Liver (tissue), 3 donors: ENCODE results near the gene S1PR4.

Experiments
- CTCF ChIP-seq: fragments of 150-350 bp; IDR thresholded peaks from 2 replicates; pipeline ENCODE4 v1.5.1; 2017; ENCODE audit warnings: improper control_type of control experiment, low read depth, low read length; ENCODE audit not compliant: missing input control
- EGR1 ChIP-seq, 2 donors: IDR thresholded peaks; 2 replicates each; pipeline ENCODE4 v1.6.1; 2016 to 2018; ENCODE audit warnings: antibody characterized with exemption in 2 of 2, low read depth in 2 of 2
- GABPA ChIP-seq, 2 donors: IDR thresholded peaks in 1 of 2; conservative IDR thresholded peaks in 1 of 2; 2 replicates each; pipeline ENCODE4 v1.6.1; 2016; ENCODE audit warnings: antibody characterized with exemption in 2 of 2, mild to moderate bottlenecking in 1 of 2, moderate library complexity in 1 of 2
- JUND ChIP-seq, 2 donors: IDR thresholded peaks; 2 replicates each; pipeline ENCODE4 v1.6.1; 2016; ENCODE audit warnings: antibody characterized with exemption in 2 of 2
- MAX ChIP-seq: IDR thresholded peaks from 2 replicates; pipeline ENCODE4 v1.6.1; 2016; ENCODE audit warnings: antibody characterized with exemption
- NR2F2 ChIP-seq: IDR thresholded peaks from 2 replicates; pipeline ENCODE4 v1.6.1; 2016; ENCODE audit warnings: antibody characterized with exemption
- RAD21 ChIP-seq, 2 donors: IDR thresholded peaks; 2 replicates each; pipeline ENCODE4 v1.6.1; 2016; ENCODE audit warnings: antibody characterized with exemption in 2 of 2, mild to moderate bottlenecking in 2 of 2
- RXRA ChIP-seq, 2 donors: IDR thresholded peaks; 2 replicates each; pipeline ENCODE4 v1.6.1; 2017 to 2018; ENCODE audit warnings: antibody characterized with exemption in 2 of 2, mild to moderate bottlenecking in 1 of 2
- SP1 ChIP-seq: IDR thresholded peaks from 2 replicates; pipeline ENCODE4 v1.6.1; 2018; ENCODE audit warnings: antibody characterized with exemption, mild to moderate bottlenecking
- TAF1 ChIP-seq: conservative IDR thresholded peaks from 2 replicates; pipeline ENCODE4 v1.6.1; 2016; ENCODE audit warnings: antibody characterized with exemption, mild to moderate bottlenecking
- YY1 ChIP-seq: IDR thresholded peaks from 2 replicates; pipeline ENCODE4 v1.6.1; 2016; ENCODE audit warnings: antibody characterized with exemption, mild to moderate bottlenecking
- ZBTB33 ChIP-seq: IDR thresholded peaks from 2 replicates; pipeline ENCODE4 v1.6.1; 2016; ENCODE audit warnings: antibody characterized with exemption
- TF ChIP-seq, protein P1 (sequence below): IDR thresholded peaks from 2 replicates; pipeline ENCODE4 v1.6.1; 2016; ENCODE audit warnings: antibody characterized with exemption
- TF ChIP-seq, protein P2 (sequence below): IDR thresholded peaks from 2 replicates; pipeline ENCODE4 v1.6.1; 2016; ENCODE audit warnings: antibody characterized with exemption, mild to moderate bottlenecking
- donor health status: healthy.
- donor health status: healthy.

GRCh38 chr19:3178377-3178972 is at the start of gene S1PR4:
- TF ChIP-seq CTCF = no peak
- no peak for TF ChIP-seq JUND (IDR thresholded peaks at IDR 0.05)
- no peak for TF ChIP-seq RXRA (IDR thresholded peaks at IDR 0.05)
- TF ChIP-seq RAD21 (IDR thresholded peaks at IDR 0.05) = no peak
- TF ChIP-seq TAF1 = no peak
- TF ChIP-seq GABPA (IDR thresholded peaks at IDR 0.05 in 1 of 2, conservative IDR thresholded peaks at IDR 0.05 in 1 of 2) = no peak
- no peak for TF ChIP-seq MAX
- TF ChIP-seq YY1 = no peak
- TF ChIP-seq, protein P1, sequence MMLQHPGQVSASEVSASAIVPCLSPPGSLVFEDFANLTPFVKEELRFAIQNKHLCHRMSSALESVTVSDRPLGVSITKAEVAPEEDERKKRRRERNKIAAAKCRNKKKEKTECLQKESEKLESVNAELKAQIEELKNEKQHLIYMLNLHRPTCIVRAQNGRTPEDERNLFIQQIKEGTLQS = no peak
- no peak for TF ChIP-seq SP1
- TF ChIP-seq NR2F2 = no peak
- TF ChIP-seq EGR1 (IDR thresholded peaks at IDR 0.05; ENCODE audit: low read depth in 2 of 2) = no peak
- TF ChIP-seq, protein P2, sequence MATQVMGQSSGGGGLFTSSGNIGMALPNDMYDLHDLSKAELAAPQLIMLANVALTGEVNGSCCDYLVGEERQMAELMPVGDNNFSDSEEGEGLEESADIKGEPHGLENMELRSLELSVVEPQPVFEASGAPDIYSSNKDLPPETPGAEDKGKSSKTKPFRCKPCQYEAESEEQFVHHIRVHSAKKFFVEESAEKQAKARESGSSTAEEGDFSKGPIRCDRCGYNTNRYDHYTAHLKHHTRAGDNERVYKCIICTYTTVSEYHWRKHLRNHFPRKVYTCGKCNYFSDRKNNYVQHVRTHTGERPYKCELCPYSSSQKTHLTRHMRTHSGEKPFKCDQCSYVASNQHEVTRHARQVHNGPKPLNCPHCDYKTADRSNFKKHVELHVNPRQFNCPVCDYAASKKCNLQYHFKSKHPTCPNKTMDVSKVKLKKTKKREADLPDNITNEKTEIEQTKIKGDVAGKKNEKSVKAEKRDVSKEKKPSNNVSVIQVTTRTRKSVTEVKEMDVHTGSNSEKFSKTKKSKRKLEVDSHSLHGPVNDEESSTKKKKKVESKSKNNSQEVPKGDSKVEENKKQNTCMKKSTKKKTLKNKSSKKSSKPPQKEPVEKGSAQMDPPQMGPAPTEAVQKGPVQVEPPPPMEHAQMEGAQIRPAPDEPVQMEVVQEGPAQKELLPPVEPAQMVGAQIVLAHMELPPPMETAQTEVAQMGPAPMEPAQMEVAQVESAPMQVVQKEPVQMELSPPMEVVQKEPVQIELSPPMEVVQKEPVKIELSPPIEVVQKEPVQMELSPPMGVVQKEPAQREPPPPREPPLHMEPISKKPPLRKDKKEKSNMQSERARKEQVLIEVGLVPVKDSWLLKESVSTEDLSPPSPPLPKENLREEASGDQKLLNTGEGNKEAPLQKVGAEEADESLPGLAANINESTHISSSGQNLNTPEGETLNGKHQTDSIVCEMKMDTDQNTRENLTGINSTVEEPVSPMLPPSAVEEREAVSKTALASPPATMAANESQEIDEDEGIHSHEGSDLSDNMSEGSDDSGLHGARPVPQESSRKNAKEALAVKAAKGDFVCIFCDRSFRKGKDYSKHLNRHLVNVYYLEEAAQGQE = no peak
- no peak for TF ChIP-seq ZBTB33
